ACC112 (cell line): ENCODE measurements around the gene GALNT16.

Source experiments
- H2AFZ ChIP-seq: fragments of 200-600 bp; sonication (generic); one replicate; pipeline ENCODE4 v1.6.0; 2017; ENCODE audit warnings: antibody characterized with exemption, low read length; ENCODE audit not compliant: unreplicated experiment
- H3K27ac ChIP-seq: fragments of 200-600 bp; sonication (generic); 2 replicates; pipeline ENCODE4 v1.5.1; 2014; ENCODE audit warnings: low read depth, mild to moderate bottlenecking, antibody characterized with exemption, low read length, moderate library complexity
- H3K27me3 ChIP-seq: fragments of 200-600 bp; sonication (generic); 2 replicates; pipeline ENCODE4 v1.6.1; 2014; ENCODE audit warnings: mild to moderate bottlenecking, antibody characterized with exemption, low read length, moderate library complexity, mixed read lengths; ENCODE audit not compliant: insufficient read depth
- H3K36me3 ChIP-seq: fragments of 200-600 bp; sonication (generic); 2 replicates; pipeline ENCODE4 v1.6.1; 2016; ENCODE audit warnings: mild to moderate bottlenecking, antibody characterized with exemption, low read length, moderate library complexity, mixed read lengths; ENCODE audit not compliant: insufficient read depth
- H3K4me1 ChIP-seq: fragments of 200-600 bp; sonication (generic); one replicate; pipeline ENCODE4 v1.6.1; 2016; ENCODE audit warnings: low read length, mixed read lengths; ENCODE audit not compliant: insufficient read depth, unreplicated experiment, control insufficient read depth
- H3K4me3 ChIP-seq: fragments of 200-600 bp; sonication (generic); 2 replicates; pipeline ENCODE4 v1.5.1; 2014; ENCODE audit warnings: mild to moderate bottlenecking, low read depth, low read length
- H3K79me2 ChIP-seq: fragments of 200-600 bp; sonication (generic); one replicate; pipeline ENCODE4 v1.6.0; 2016; ENCODE audit warnings: low read length; ENCODE audit not compliant: control insufficient read depth, unreplicated experiment, insufficient read depth

GALNT16 gene

DNA sequence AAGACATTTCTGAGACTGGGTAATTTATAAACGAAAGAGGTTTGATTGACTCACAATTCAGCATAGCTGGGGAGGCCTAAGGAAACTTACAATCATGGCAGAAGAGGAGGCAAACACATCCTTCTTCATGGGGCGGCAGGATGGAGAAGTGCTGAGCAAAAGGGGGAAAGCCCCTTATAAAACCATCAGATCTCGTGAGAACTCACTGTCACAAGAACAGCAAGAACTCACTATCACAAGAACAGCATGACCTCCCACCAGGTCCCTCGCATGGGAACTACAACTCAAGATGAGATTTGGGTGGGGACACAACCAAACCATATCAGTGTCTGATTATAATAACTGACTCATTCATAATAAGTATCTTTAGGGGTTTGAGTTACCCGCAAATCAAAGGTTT is 144.9 kb downstream of the GALNT16 start:
- Histone ChIP-seq H3K27me3 (no peaks in the 10 kb centered on the region), H3K27ac (no peak overlapping the region), H2AFZ (no peak overlapping the region), H3K36me3 (peaks cover 21% of the 10 kb centered on the region), H3K4me3 (no peak overlapping the region), H3K4me1 (peaks cover 13% of the 10 kb centered on the region), H3K79me2 (peaks cover 83% of the 10 kb centered on the region)

DNA sequence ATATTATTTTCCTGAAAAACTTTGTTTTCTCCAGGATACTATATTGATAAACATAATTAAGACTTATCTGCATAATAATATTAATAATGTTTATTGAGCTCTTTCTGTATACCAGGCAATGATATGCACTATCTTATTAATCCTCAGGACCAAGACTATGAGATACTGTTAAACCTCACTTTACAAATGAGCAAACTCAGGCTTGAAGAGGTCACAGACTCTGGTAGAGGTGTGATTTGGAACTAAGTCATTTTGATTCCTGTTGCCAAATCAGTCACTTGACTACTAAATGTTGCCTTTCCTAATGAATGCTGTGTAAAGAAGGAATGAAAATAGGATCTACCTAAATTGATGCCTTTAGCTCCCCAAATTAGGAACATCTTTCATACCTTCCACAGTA is 145.8 kb downstream of the GALNT16 start:
- Histone ChIP-seq H3K4me3 (no peak overlapping the region), H3K27me3 (no peaks in the 10 kb centered on the region), H3K79me2 (peaks cover 82% of the 10 kb centered on the region), H3K27ac (no peak overlapping the region), H3K4me1 (peaks cover 5% of the 10 kb centered on the region), H2AFZ (no peak overlapping the region), H3K36me3 (peaks cover 14% of the 10 kb centered on the region; the same call in 1 of the 2 replicates)
